Activated CD4-positive, alpha-beta memory T cell treated with anti-CD3 and anti-CD28 coated beads for 36 hours (primary cell): ENCODE measurements around the gene BHLHE23. TPM values are rescaled to one million over a fixed set of nuclear protein-coding genes. Genes with fewer than 3 reads are reported as not detected.
A peak's percentile ranks its signal among the peaks of the same experiment; 100 is the strongest.

ENCODE experiments used
- CTCF ChIA-PET: fragments of 350-600 bp; sonication (Branson Sonifier 250); formaldehyde crosslinking; loops from one replicate; lab custom pipeline; 2021; ENCODE audit warnings: antibody characterized with exemption, inconsistent platforms; lab: Charles Lee
- POLR2A ChIA-PET: fragments of 350-600 bp; sonication (Branson Sonifier 250); formaldehyde crosslinking; loops from one replicate; lab custom pipeline; 2021; ENCODE audit warnings: antibody characterized with exemption; lab: Charles Lee
- DNase-seq: peaks from one replicate; pipeline ENCODE4 v3.0.0-alpha.2; 2020
- H3K27ac Mint-ChIP-seq: one replicate; pipeline ENCODE4 v1.8.0; 2021; ENCODE audit warnings: mixed read lengths
- H3K27me3 Mint-ChIP-seq: one replicate; pipeline ENCODE4 v1.8.0; 2021; ENCODE audit warnings: mixed read lengths
- H3K36me3 Mint-ChIP-seq: one replicate; pipeline ENCODE4 v1.8.0; 2021; ENCODE audit warnings: mixed read lengths
- H3K4me1 Mint-ChIP-seq: one replicate; pipeline ENCODE4 v1.8.0; 2021; ENCODE audit warnings: low read depth, mixed read lengths
- H3K4me3 Mint-ChIP-seq: one replicate; pipeline ENCODE4 v1.8.0; 2021; ENCODE audit warnings: mild to moderate bottlenecking, mixed read lengths
- H3K9me3 Mint-ChIP-seq: one replicate; pipeline ENCODE4 v1.8.0; 2021; ENCODE audit warnings: mixed read lengths
- intact Hi-C: fragments of 100-400 bp; cut with micrococcal nuclease; formaldehyde crosslinking; loops from one replicate; pipeline ENCODE4 v1.15.1; 2023
- total RNA-seq, 2 experiments: library from RNA; stranded (reverse); gene quantifications; one replicate each; pipeline ENCODE4 v1.2.3, GENCODE V29; 2021

BHLHE23 gene
- total RNA-seq, 2 experiments from 2014 or later, result not detected

GRCh38 chr20:63028461-63028921, 21.7 kb upstream of the BHLHE23 start:
- DNase-seq, result no peak
- no peak overlapping the region for H3K27ac Mint-ChIP-seq
- intact Hi-C loops, result no loop called here
- ChIA-PET CTCF (interaction anchor here (0.7 to 1.2 kb wide), 2 partner anchors 19 to 56 kb away, joined by 3 to 4 read pairs; no protein-coding TSS in a partner anchor), POLR2A (no interaction called here)
- peaks cover 20% of the 10 kb centered on the region for H3K4me1 Mint-ChIP-seq
- H3K4me3 Mint-ChIP-seq, result no peak overlapping the region
- peaks cover 34% of the 10 kb centered on the region for H3K27me3 Mint-ChIP-seq
- H3K9me3 Mint-ChIP-seq, result no peaks in the 10 kb centered on the region
- H3K36me3 Mint-ChIP-seq, result no peaks in the 10 kb centered on the region

DNA sequence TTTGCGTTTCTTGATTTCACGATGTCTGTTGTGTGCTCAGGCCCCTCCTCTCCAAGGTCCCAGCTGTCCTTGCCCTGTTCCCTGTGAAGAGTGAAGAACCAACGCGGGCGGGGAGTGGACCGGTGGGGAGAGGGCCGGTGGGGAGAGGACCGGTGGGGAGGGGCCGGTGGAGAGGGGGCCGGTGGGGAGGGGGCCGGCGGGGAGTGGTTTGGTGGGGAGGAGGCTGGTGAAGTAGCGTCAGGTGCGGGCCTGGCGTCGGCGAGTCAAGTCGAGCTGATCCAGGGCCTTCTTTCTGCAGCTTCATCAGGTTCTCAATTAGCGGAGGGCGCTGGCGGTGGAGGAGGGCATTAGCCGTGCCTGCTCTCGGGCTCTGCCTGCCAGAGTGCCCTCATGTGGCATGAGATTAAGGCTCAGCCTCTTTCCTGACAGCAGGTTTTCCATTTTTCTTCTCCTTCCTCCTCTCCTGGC, 21.2 kb upstream of the BHLHE23 start:
- H3K4me3 Mint-ChIP-seq, result no peak overlapping the region
- intact Hi-C loops, result no loop called here
- DNase-seq, result peak; percentile 41
- no peak overlapping the region for H3K27ac Mint-ChIP-seq
- H3K36me3 Mint-ChIP-seq, result no peaks in the 10 kb centered on the region
- CTCF ChIA-PET, result interaction anchor here (1.2 to 1.7 kb wide), 2 partner anchors 55 to 128 kb away, joined by 3 to 5 read pairs; no protein-coding TSS in a partner anchor
- H3K4me1 Mint-ChIP-seq, result peaks cover 16% of the 10 kb centered on the region
- peaks cover 32% of the 10 kb centered on the region for H3K27me3 Mint-ChIP-seq
- no peaks in the 10 kb centered on the region for H3K9me3 Mint-ChIP-seq
- POLR2A ChIA-PET, result no interaction called here

DNA sequence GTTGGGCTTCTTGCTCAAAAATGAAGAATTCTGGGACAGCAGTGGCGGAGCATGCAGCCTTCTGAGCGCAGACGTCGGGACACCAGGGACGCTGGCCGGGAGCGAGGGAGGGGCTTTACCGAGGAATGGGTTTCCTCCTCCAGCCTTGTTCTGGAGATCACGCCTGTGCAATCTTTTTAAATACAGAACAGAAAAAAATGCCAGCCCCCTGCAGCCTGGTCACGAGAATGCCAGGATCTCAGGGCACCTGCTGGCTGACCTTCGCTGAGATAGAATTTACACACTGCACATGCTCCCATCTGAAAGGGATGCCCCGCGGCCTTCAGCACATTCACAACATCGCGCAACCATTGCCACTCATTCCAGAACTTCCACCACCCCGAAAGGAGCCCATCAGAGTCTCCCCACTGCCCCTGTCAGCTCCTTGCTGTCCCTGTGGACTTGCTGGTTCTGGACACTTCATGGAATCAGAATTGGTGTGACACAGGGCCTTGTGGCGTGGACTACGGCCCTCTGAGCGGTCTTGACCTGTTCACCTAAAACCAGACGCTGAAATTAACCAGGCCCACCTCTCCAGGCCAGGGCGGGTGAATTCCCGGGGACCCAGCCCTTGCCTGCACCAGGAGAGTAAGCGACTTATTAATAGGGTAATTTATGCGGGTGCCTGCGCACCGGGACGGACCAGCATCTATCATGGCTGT, 20.6 kb upstream of the BHLHE23 start:
- Mint-ChIP-seq H3K27ac (no peak overlapping the region), H3K27me3 (peaks cover 26% of the 10 kb centered on the region), H3K4me3 (no peak overlapping the region), H3K4me1 (peaks cover 13% of the 10 kb centered on the region), H3K9me3 (no peaks in the 10 kb centered on the region), H3K36me3 (no peaks in the 10 kb centered on the region)
- intact Hi-C loops, result no loop called here
- DNase-seq, result no peak
- POLR2A ChIA-PET, result no interaction called here
- CTCF ChIA-PET, result interaction anchor here (1.7 kb wide), 1 partner anchor 128 kb away, joined by 5 read pairs; no protein-coding TSS in a partner anchor

DNA sequence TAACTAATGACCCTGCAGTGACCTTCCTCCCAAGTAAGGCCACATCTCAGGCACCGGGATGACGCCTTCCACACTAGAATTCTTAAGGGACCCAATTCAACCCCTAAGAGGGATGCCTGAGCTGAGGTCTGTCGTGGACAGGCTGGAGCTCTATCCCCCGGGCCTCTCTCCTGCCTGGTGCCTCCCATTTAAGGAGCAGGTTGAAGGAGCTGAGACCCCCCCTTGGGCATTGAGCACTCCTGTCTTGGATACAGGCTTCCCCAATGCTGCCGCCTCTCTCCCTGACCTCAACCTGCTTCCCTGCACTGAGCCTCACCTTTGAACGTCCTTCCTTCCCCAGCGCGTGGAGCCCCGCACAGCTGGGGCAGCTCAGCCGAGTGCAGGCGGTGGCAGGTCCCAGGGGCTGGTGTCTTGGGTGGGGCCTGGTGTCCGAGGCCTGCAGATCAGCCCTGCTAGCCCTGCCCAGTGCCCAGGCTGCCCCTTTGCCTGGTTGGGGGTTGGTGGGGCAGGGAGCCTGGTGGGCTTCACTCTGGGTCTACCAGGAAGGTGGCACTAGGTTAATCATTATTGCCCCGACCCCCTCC, 19.9 kb upstream of the BHLHE23 start:
- no peak overlapping the region for H3K27ac Mint-ChIP-seq
- H3K36me3 Mint-ChIP-seq, result no peaks in the 10 kb centered on the region
- intact Hi-C loops, result no loop called here
- CTCF ChIA-PET, result interaction anchor here (1.7 to 2.3 kb wide), 2 partner anchors 54 to 127 kb away, joined by 5 to 7 read pairs; no protein-coding TSS in a partner anchor
- H3K9me3 Mint-ChIP-seq, result no peaks in the 10 kb centered on the region
- no peak for DNase-seq
- POLR2A ChIA-PET, result no interaction called here
- peaks cover 24% of the 10 kb centered on the region for H3K27me3 Mint-ChIP-seq
- peaks cover 13% of the 10 kb centered on the region for H3K4me1 Mint-ChIP-seq
- no peak overlapping the region for H3K4me3 Mint-ChIP-seq

DNA sequence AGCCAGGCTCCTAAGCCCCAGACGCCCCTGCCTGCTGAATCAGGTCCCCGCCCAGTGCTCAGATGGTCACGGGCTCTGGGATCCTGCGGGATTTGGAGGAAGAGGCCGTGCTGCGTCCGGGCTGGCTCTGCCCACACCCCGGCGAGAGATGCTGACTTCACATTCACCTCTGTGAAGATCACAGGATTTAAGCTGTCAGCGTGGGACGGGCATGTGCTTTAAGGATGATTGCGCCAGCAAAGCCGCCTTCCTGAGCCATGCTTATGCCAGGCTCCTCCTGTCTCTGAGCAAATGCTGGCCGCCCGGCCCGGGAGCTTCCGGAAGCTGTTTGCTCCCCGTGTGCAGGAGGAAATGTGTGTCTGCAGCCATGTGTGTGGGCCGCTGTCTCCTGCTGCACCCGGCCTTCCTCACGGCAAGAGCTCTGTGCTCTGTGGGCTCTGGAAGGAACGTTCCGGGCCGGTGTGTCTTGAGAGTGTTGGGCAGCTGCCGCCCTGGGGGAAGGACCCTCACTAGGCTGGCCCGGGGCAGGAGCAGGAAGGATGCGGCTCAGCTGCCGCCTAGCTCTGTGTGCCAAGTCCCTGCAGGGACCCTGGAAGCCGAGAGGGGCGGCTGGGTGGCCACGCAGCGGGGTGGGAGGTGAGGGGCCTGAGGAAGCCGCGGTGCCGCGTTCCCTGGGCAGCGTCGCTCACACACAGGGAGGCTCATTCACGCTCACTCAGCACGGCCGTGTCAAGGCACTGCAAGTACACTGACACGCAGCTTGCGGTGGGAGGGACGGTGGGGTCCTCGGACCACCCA, 19.0 kb upstream of the BHLHE23 start:
- intact Hi-C loops, result no loop called here
- POLR2A ChIA-PET, result no interaction called here
- peak overlapping the region; percentile 32 for H3K4me3 Mint-ChIP-seq
- H3K27ac Mint-ChIP-seq, result no peak overlapping the region
- no peaks in the 10 kb centered on the region for H3K9me3 Mint-ChIP-seq
- H3K27me3 Mint-ChIP-seq, result peaks cover 27% of the 10 kb centered on the region
- no peaks in the 10 kb centered on the region for H3K36me3 Mint-ChIP-seq
- peak; percentile 61 for DNase-seq
- peaks cover 13% of the 10 kb centered on the region for H3K4me1 Mint-ChIP-seq
- CTCF ChIA-PET, result interaction anchor here (1.3 to 2.3 kb wide), 2 partner anchors 14 to 53 kb away, joined by 3 to 7 read pairs; no protein-coding TSS in a partner anchor

DNA sequence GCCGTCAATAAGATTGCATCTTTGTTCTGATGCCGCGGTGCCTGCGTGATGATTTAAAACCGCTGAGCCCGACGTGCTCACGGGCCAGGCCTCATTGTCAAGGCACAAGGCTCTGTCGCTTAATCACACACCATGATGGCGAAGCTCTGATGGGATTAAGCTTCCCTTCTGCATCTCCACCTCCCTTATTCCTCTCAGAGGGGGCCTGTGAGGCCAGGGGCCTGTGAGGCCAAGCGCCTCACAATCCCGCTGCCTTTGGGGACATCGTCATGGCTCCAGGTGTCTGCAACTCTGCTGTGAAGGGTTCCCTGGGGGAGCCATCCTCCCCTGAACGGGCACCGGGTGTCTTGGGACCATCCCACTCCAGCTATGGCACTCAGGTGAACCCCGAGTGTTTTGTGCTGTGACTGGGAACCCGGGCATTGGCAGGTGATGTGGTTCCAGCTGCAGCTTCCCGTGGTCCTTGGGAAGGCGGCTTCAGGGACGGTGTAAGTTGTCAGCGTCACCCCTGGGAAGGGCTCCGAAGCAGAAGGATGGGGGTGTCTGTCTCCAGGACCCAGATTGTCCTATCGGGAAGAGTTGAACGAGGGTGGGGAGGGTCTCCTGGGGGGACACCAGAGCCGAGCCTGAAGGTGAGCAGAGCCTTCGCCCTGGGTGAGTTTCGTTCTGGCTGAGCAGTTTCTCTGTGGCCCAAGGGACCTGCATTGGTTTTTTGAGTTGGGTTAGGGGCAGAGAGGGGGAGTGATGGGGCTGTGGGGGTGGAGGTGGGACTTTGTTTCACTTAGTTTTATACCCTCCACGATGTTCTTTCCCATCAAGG, 18.0 kb upstream of the BHLHE23 start:
- H3K4me1 Mint-ChIP-seq, result peaks cover 13% of the 10 kb centered on the region
- no peak for DNase-seq
- CTCF ChIA-PET, result interaction anchor here (1.3 to 2.3 kb wide), 2 partner anchors 13 to 52 kb away, joined by 3 to 7 read pairs; no protein-coding TSS in a partner anchor
- H3K36me3 Mint-ChIP-seq, result no peaks in the 10 kb centered on the region
- H3K27me3 Mint-ChIP-seq, result peaks cover 31% of the 10 kb centered on the region
- H3K27ac Mint-ChIP-seq, result no peak overlapping the region
- H3K4me3 Mint-ChIP-seq, result no peak overlapping the region
- H3K9me3 Mint-ChIP-seq, result no peaks in the 10 kb centered on the region
- POLR2A ChIA-PET, result no interaction called here
- intact Hi-C loops, result no loop called here

- POLR2A ChIA-PET, result no interaction called here
- intact Hi-C loops, result no loop called here
- no peak for DNase-seq
These were observed 17.3 kb upstream of the BHLHE23 start for GRCh38 chr20:63023936-63024571.

DNA sequence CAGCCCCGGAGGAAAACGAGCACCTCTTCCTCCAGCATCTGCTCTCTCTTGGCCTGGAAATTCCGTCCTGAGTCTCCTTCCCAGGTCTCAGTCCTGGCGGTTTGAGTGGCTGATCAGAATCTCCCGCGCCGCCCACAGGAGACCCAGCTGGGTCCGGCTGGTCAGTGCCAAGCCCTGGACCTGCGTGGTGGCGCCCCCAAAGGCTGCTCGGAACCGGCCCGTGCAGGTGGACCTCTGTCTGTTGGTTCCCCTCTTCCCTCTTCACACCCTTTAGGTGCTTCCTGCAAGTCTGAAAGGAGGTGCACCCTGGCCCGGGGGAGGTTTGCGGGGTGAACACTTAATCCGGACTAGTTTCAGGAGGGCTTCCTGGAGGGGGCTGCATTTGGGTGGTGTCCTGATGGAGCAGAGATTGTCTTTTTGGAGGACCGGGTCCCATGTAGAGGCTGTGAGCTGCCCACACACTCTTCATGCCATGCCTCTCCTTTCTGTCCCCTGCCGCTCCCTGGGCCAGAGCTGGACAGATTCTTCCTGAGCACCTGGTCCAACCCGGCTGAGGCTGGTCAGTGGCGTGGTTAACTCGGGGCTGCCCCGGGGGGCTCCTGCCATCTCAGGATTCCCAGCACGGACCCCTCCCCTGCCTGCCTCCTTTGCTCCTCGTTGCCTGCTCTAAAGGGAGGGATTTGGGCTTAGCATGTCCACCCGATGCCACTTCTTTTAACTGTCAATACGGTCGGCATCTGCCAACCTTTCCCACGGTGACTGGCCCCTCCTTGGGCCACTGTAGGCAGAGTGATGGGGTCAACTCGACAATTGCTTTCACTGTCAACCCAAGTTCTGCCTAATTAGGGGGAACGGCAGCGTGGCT, 16.5 kb upstream of the BHLHE23 start:
- H3K4me3 Mint-ChIP-seq, result no peak overlapping the region
- H3K27me3 Mint-ChIP-seq, result peaks cover 32% of the 10 kb centered on the region
- intact Hi-C loops, result no loop called here
- H3K36me3 Mint-ChIP-seq, result no peaks in the 10 kb centered on the region
- no peak for DNase-seq
- H3K9me3 Mint-ChIP-seq, result no peaks in the 10 kb centered on the region
- peaks cover 8% of the 10 kb centered on the region for H3K4me1 Mint-ChIP-seq
- ChIA-PET CTCF (interaction anchor here (1.5 kb wide), 1 partner anchor 51 kb away, joined by 4 read pairs; no protein-coding TSS in a partner anchor), POLR2A (no interaction called here)
- H3K27ac Mint-ChIP-seq, result no peak overlapping the region

More at GRCh38 chr20:63023936-63024571, 17.3 kb upstream of the BHLHE23 start:
- H3K9me3 Mint-ChIP-seq, result no peaks in the 10 kb centered on the region
- H3K36me3 Mint-ChIP-seq, result no peaks in the 10 kb centered on the region
- H3K4me1 Mint-ChIP-seq, result peaks cover 8% of the 10 kb centered on the region
- no peak overlapping the region for H3K27ac Mint-ChIP-seq
- H3K4me3 Mint-ChIP-seq, result no peak overlapping the region
- peaks cover 32% of the 10 kb centered on the region for H3K27me3 Mint-ChIP-seq
- CTCF ChIA-PET, result interaction anchor here (1.5 to 2.3 kb wide), 2 partner anchors 52 kb away, joined by 4 to 7 read pairs; no protein-coding TSS in a partner anchor

- H3K36me3 Mint-ChIP-seq, result no peaks in the 10 kb centered on the region
- CTCF ChIA-PET, result no interaction called here
- intact Hi-C loops, result no loop called here
- H3K4me3 Mint-ChIP-seq, result no peak overlapping the region
- H3K9me3 Mint-ChIP-seq, result no peaks in the 10 kb centered on the region
- H3K4me1 Mint-ChIP-seq, result peaks cover 5% of the 10 kb centered on the region
- POLR2A ChIA-PET, result no interaction called here
- peaks cover 25% of the 10 kb centered on the region for H3K27me3 Mint-ChIP-seq
- H3K27ac Mint-ChIP-seq, result no peak overlapping the region
- no peak for DNase-seq
These were observed 15.7 kb upstream of the BHLHE23 start for GRCh38 chr20:63022501-63022900.
